HG02623 (cell line): ENCODE results near the gene COL12A1.

ENCODE experiments used
- ATAC-seq: cut with Tn5 transposase; IDR thresholded peaks from one replicate; pipeline ENCODE4 v1.9.1; 2021; ENCODE audit warnings: moderate library complexity; ENCODE audit not compliant: unreplicated experiment

The COL12A1 gene

DNA sequence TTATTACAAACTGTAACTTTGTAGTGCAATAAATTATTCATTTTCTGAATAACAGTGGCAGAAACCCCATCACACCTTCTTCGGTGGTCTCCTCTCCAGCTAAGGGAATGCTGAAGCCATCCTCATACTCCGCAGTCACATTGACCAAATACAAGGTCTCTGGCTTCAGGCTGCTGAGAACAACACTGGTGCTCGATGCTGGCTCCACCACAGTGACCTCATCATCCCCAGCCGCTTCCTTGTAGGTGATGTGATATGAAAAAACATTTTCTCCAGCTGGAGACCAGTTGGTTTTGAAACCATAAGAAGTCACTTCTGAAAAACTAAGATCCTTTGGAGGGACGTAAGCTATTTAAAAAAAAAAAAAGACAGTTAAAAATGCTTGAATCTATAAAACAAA, 25.0 kb downstream of the COL12A1 start:
- no peak for ATAC-seq

DNA sequence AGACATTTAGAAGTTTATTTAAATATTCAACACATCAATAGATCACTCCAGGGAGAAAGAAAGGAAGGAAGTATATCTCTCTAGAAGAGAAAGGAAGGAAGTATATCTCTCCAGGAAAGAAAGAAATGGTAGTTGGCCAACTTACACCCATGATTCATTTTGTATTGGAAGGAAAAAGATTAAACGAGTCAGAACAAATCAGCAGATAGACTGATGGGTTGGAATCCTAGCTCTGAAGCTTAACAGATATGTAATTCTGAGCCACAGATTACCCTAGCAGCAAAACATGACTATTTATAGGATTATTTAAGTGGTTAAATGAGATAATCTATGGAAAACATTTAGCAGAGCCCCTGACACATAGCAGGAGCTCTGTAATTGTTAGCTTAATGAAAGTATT, 27.1 kb downstream of the COL12A1 start:
- no peak for ATAC-seq

- ATAC-seq = no peak
Measured at GRCh38 chr6:75176076-75176582, 29.7 kb downstream of the COL12A1 start.

DNA sequence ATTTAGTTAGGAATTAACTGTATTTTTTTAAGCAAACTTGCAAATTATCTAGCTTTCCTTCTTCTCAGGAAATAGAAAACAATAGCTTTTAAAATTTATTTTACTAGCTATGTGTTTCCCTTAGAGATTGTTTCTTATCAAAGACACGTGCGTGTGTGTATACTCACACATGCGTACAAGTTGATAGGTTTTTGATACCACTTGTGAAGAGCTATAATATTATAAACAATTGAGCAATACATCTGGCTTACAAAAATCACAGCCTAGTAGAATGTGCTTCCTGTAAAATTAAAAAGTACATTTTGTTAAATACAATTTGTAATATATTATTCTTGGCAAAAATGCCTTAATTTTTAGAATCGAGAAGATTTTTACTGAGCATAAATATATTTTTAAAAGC, 33.9 kb downstream of the COL12A1 start:
- ATAC-seq = no peak

DNA sequence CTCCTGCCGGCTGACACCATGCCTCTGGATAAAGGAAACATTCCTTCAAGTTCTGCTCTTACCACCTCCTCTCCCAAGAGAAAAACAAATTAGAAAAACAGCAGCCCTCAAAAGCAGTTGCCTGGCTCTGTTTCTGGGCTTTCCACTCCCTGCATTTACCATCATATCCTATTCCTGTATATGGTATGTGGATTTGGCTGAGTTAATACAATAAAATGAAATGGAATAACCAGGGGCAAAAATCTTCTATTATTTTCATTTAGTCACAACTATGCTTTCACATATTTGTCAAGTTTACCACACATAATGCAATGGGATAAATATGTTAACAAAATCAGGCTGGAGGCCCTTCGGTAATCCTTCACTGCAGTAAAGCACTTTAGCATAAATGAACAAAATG, 34.3 kb downstream of the COL12A1 start:
- ATAC-seq = no peak

DNA sequence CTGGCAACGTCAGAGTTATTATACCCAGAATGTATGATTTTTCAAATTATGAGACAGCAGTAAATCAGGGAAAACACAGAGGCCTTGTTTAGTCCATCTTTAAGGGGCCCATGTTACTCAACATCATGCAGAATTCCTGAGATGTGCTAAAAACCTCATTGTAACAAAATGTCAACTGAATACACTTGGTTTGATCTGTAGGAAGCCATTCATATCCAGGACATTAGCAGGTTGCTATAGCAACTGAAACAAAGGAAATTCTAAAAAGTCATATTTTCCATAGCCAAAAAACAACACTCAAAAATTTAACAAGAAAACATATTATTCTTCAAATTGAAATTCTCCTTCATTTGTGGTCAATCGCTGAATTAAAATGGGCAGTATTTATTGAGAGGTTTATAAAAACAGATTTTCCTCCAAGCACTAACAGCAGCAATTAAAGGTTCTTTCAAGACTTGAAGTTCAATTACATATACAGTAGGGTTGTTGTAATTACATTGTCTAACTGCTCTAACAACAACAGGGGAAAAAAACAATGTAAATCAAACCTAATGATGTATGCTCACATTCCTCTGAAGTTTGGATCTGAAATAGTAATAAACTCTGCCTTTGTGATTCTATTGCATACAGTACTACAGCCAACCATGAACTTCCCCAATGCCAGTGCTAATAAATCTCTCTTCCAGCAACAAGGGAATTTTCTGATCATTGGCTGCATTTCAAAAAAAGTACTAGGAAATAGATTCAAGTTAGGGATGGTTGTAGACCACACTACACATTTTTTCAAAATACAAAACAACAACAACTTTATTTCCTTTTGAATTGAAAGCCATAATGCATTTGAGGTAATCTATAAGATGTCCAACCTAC, 34.9 kb downstream of the COL12A1 start:
- no peak for ATAC-seq

GRCh38 chr6:75169689-75170586, 35.9 kb downstream of the COL12A1 start:
- ATAC-seq = no peak

DNA sequence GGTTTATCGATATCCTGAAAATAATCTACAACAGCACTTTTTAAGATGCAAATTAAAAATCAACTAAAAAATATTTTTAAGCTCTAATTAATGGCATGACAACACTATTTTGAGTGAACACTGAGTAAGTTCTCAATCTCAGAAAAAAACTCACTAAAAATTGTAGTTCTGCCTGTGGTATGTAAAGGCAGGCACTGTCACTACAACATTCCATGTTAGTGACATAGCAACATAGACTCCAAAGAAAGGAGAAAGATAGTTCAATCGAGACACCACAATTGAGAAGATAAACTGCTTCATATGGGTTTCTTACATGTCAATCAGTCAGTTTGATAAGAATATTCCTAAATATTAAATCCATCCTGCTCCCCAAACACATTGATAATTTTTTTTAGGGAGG, 38.0 kb downstream of the COL12A1 start:
- no peak for ATAC-seq

- no peak for ATAC-seq
Measured at GRCh38 chr6:75167325-75167724, 38.5 kb downstream of the COL12A1 start.

- no peak for ATAC-seq
Measured at GRCh38 chr6:75166773-75167172, 39.1 kb downstream of the COL12A1 start.

DNA sequence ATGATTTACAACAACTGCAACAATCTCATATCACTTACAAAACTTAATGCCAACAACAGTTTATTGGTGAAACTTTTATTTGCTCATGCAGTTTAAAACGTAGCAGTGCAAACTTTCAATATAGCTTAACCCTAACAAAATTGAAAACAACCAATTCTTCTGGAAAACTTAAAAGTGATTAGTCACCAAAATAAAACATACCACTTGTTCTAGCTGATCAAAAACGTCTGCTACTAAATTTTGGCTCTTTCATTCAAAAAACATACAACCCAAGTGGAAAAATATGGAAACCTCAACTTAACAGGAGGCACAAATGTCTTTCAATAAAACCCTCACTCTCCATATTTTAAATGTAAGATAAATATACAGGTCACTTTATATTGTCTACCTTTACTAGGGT, 39.6 kb downstream of the COL12A1 start:
- ATAC-seq = no peak

- ATAC-seq = no peak
Measured at GRCh38 chr6:75158176-75158575, 47.7 kb downstream of the COL12A1 start.

DNA sequence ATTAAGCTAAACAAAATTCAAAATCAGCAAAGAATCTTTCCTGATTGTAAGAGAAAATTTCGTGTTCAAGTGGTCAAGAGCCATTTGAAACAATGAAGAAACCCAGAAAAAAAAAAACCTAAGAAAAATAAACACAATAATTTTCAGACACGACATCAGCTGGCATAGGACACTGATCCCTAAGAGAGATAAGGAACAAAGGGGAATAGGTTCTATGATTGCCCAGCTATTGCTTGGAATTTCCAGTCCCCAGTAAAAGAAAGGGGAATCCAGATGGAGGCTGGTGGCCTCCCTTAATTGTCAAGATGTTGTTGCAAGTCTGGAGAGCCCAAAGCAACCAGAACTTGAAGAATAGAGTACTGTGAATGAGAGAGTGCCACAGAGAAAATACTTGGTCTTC, 48.5 kb downstream of the COL12A1 start:
- no peak for ATAC-seq

GRCh38 chr6:75156186-75156878, 49.5 kb downstream of the COL12A1 start:
- ATAC-seq = no peak

- ATAC-seq = no peak
Measured at GRCh38 chr6:75155631-75156030, 50.2 kb downstream of the COL12A1 start.

- no peak for ATAC-seq
Measured at GRCh38 chr6:75154973-75155372, 50.9 kb downstream of the COL12A1 start.

- no peak for ATAC-seq
Measured at GRCh38 chr6:75150685-75151412, 55.0 kb downstream of the COL12A1 start.

DNA sequence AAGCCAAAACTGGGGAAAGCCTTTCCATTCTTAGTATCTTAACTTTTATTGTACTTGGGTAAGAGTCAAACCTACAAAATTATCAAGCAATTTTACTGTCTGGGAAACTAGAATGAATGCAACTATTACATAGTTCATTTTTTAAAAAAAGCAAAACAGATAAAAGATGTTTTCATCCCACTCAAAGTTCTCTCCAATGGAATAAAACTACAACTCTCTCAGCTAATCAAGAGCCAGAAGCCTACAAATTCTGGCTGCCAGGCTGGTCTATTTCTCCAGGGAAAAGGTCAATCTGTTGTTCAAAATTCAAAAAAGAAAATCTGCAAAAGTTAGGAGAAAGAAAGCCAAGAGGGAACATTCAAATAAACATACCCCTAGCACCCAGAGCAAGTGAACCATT, 56.2 kb downstream of the COL12A1 start:
- ATAC-seq = no peak

GRCh38 chr6:75149240-75149639, 56.6 kb downstream of the COL12A1 start:
- ATAC-seq = no peak

DNA sequence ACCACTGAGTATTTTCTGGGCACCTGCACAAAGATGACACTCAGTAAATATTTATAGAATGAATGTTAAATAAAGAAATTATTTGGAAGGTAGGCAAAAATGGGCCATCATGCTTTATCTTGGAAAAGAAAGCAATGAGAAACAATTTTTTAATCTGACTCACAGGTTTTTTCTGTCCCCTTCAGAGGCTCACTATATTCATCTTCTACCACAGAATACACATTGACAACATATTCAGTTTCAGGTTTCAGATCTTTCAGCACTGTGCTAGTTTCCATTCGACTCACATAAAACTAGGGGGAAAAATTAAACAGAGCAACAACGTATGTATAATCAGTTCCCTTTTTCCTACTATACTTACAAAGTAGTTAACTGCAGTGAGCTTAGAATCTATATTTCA, 58.3 kb downstream of the COL12A1 start:
- peak; percentile 94 for ATAC-seq

- ATAC-seq = no peak
Measured at GRCh38 chr6:75145976-75146375, 59.9 kb downstream of the COL12A1 start.
